Activated T-cell treated with anti-CD3 and anti-CD28 coated beads for 24 hours (primary cell): Measurements from ENCODE around the gene CDC42SE2.
"Not testable (repeated sequence)": the region's sequence is repeated elsewhere in the genome, so short reads cannot be mapped to it uniquely, and the experiment has no call there.

Experiments
- DNase-seq: peaks from one replicate; pipeline ENCODE4 v3.0.0-alpha.2; 2020; ENCODE audit warnings: low read depth

Gene CDC42SE2

DNA sequence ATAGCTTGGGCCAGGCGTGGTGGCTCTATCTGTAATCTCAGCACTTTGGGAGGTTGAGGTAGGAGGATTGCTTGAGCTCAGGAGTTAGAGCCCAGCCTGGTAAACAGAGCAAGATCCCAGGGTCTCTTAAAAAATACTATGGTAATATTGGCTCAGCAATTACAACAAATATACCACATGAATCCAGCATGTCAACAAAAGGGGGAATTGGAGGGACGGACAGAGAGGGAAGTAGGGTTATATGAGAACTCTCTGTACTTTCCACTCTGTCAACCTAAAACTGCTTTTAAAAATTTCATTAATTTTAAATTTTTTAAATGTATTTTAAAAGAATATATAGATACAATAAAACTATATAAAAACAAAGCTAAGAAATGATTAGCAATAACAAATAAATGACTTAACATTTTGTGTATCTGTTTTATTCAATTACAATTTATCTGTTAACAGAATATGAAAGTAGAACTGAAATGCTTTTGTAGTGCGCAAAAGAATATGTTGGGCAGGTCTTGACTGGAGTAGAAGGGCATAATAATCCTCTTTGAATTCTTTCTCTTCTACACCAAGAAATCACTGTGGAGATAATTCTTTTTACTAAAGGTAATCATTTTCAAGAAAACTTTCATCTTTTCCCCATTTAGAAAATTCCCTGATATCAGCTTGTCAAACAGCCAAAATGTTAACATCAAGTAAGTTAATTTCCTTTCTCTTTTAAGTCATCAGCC lies 12.9 kb upstream of the CDC42SE2 start:
- no peak for DNase-seq

DNA sequence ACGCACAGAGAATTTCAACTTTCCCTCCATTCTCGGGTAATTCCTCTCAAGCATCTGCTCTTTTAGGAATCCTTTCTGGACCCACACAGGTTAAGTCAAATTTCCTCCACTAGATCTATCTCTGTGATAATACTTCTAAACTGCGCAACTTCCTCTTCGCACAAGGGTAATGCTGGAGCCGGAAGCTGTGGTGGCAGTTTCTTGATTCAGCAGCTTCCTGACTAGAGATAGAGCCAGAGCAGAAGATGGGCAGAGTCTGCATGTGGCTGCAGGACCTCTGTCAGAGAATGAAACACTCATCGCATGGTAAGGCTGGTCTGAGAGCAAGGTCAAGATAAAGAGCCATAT lies 11.1 kb upstream of the CDC42SE2 start:
- peak; percentile 65 for DNase-seq

- not testable (repeated sequence) for DNase-seq
These were observed 9.8 kb upstream of the CDC42SE2 start for GRCh38 chr5:131254025-131254424.

- no peak for DNase-seq
These were observed 9.1 kb upstream of the CDC42SE2 start for GRCh38 chr5:131254741-131255140.

GRCh38 chr5:131256507-131256823 lies 7.4 kb upstream of the CDC42SE2 start:
- no peak for DNase-seq

DNA sequence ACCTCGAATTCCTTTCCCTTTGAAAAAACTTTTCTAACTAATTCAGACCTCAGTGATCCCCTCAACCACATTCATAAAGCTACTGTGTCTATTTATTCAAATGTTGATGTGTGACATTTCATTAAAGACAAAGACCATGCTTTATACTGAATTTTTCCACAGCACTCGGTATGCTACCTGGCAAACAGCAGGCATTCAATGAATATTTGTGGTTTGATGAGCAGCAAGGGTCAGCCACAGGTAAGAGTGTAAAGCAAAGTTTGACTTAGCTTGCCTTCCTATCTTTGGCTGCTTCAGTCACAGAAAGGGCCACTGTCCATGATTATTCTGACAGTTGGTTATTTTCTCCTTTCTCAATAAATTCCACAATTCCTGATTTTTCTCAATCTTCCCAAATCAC lies 5.1 kb upstream of the CDC42SE2 start:
- DNase-seq = no peak

GRCh38 chr5:131259326-131259725 lies 4.5 kb upstream of the CDC42SE2 start:
- DNase-seq = no peak

- no peak for DNase-seq
These were observed 3.0 kb upstream of the CDC42SE2 start for GRCh38 chr5:131260895-131261294.

- no peak for DNase-seq
These were observed 2.4 kb upstream of the CDC42SE2 start for GRCh38 chr5:131261483-131261882.

GRCh38 chr5:131262953-131263541 lies 806 bp upstream of the CDC42SE2 start:
- DNase-seq = no peak

- DNase-seq = no peak
These were observed 722 bp downstream of the CDC42SE2 start for GRCh38 chr5:131264451-131265099.

DNA sequence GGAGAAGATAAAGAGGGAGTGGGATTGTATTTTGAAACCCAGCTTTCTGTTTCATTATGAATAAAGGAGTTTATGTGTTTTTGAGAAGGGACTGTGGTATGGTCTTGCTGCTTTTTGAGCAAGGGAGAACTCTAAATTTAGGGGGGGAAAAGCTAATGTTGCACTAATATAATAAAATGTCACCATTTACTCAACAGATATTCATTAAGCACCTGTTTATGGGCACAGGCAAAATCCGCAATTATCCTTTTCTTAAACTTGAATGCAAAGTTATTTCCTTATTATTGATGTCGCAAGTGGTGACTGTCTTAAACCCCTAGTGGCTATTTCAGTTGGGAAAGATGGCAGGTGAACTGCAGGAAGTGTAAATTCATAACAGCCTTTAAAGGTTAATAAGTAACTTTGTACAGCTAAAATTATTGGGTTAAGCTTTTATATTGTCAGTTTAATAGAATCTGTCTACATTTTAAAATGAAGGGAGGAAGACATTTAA lies 1.5 kb downstream of the CDC42SE2 start:
- DNase-seq = no peak

- DNase-seq = no peak
These were observed 2.7 kb downstream of the CDC42SE2 start for GRCh38 chr5:131266370-131267060.

DNA sequence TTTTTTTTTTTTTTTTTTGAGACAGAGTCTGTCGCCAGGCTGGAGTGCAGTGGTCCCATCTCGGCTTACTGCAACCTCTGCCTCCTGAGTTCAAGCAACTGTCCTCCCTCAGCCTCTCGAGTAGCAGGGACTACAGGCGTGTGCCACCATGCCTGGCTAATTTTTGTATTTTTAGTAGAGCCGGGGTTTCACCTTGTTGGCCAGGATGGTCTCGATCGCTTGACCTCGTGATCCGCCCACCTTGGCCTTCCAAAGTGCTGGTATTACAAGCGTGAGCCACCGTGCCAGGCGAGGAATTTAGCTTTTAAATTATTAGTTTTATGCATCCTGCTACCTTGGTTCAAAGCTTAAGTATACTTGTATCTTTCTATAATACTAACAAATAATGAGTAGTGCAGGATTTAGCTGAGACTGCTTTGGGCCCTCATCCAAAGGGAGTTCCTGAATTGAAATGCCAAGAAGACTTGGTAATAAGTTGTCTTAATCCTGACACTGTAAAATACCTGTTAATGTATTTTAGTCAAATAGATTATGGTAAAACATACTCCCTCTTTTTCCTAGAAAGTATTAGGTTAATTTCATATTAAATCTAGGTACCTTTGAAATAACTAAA lies 5.0 kb downstream of the CDC42SE2 start:
- no peak for DNase-seq

- no peak for DNase-seq
These were observed 7.0 kb downstream of the CDC42SE2 start for GRCh38 chr5:131270809-131271208.

- DNase-seq = not testable (repeated sequence)
These were observed 8.0 kb downstream of the CDC42SE2 start for GRCh38 chr5:131271888-131272287.

DNA sequence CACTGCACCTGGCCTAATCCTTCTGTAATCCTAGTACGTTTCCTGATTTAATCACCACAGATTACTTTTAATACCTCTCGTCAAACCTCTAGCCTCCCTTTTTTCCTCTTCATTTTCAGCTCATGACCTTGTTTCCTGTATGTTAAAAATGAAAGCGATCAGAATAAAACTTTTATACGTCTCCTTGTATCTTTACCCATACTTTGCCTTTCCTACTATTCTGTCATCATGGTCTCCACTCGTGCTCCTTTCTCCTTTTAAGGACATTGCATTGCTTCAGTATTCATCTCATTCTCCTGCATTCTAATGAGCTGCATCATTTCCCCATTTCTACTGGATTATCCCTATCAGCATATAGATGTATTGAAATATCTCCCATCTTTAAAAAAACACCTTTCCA lies 8.5 kb downstream of the CDC42SE2 start:
- no peak for DNase-seq

DNA sequence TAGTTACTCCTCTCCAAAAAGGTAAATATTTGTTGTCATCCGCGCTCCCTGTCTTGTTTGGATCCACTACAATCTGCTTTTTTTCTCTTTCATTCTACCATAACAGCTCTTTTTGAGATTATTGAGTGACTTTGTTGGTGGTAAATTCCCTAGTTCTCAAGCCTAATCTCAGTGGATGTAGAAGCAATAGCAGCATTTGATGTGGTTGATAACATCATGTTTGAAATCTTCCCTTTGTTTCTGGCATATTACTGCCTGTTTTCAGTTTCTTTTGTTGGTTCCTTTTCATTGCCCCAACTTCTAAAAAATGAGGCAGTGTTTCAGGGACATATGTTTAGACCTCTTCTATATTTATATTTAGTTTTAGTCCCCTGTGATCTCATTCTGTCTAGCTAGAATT lies 8.9 kb downstream of the CDC42SE2 start:
- DNase-seq = no peak

DNA sequence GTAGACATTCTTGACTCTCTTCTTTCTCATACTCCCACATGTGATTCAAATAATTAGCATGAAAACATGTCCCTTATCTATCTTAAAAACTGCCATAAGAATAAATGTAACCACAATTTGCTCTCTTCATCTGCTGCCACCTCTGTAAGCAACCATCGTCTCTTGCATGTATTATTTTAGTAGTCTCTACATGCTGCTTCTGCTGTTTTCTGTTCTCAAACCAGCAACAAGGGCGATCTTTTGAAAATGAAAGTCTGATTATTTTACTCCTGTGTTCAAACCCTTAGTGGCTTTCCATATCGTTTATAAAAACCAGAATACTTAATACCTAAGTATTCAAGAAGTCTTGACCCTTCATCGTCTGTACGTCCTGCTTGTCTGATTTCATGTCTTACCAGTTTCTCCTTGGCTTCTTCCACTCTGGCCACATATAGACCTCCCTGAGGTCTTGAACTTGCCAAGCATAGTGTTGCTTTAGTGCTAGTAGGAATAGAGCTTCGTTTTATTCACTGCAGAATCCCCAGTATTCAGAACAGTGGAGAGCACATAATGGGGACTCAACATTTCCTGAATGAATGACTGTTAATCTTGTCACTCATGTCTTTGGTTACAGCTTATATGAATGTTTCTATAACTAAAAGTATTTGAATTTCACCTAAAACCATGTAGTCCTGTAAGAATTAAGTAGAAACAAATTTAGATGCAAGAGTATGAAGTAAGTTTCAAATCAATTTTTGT lies 10.6 kb downstream of the CDC42SE2 start:
- no peak for DNase-seq

DNA sequence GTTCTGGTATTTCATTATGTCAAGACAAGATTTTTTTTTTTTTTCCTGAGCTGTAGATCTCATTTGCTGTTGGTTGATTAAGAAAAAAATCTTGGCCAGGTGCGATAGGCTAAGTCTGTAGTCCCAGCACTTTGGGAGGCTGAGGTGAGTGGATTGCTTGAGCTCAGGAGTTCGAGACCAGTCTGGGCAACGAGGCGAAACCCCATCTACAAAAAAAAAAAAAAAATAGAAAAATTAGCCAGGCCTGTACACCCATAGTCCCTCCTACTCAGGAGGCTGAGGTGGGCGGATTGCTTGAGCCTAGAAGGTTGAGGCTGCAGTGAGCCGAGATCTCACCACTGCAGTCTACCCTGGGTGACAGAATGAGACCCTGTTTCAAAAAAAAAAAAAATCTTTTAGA lies 12.2 kb downstream of the CDC42SE2 start:
- DNase-seq = no peak

GRCh38 chr5:131277447-131277846 lies 13.6 kb downstream of the CDC42SE2 start:
- no peak for DNase-seq
